GM12892 (cell line): ENCODE results near the gene SLC17A2.
"Not testable (repeated sequence)": the region's sequence is repeated elsewhere in the genome, so short reads cannot be mapped to it uniquely, and the experiment has no call there.

Experiments used
- DNase-seq: peaks from one replicate; pipeline ENCODE4 v3.0.0; 2011; ENCODE audit not compliant: insufficient read length
- FAIRE-seq: peaks from 2 replicates; lab custom pipeline; 2011; peaks lifted over from hg19 to GRCh38; lab: Jason Lieb, UNC
- POLR2A ChIP-seq: IDR thresholded peaks from 2 replicates; pipeline ENCODE4 v1.6.1; 2011; ENCODE audit warnings: low read depth, low read length, control low read depth
- POLR2AphosphoS5 ChIP-seq: IDR thresholded peaks from 2 replicates; pipeline ENCODE4 v1.6.1; 2011; ENCODE audit warnings: low read depth, low read length, control low read depth
- TAF1 ChIP-seq: IDR thresholded peaks from 2 replicates; pipeline ENCODE4 v1.6.1; 2011; ENCODE audit warnings: low read depth, mild to moderate bottlenecking, control low read depth, low read length, borderline replicate concordance

SLC17A2 gene

DNA sequence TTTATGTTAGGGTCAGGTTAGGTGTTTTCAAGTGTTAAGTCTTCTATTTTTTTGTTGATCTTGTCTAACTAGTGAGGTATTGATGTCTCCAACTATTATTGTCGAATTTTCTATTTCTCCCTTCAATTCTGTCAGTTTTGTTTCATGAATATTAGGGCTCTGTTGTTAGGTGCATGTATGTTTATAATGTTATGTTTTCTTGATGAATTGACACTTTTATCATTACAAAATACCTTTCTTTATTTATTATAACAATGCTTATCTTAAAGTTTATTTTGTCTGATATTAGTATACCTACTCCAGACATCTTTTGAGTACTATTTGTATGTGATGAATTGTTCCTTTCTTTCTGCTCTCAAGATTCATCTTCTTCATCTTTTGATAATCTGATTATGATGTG is 19.2 kb upstream of the SLC17A2 start:
- TF ChIP-seq POLR2AphosphoS5 (no peak), TAF1 (no peak), POLR2A (no peak)
- DNase-seq: no peak
- FAIRE-seq: no peak

DNA sequence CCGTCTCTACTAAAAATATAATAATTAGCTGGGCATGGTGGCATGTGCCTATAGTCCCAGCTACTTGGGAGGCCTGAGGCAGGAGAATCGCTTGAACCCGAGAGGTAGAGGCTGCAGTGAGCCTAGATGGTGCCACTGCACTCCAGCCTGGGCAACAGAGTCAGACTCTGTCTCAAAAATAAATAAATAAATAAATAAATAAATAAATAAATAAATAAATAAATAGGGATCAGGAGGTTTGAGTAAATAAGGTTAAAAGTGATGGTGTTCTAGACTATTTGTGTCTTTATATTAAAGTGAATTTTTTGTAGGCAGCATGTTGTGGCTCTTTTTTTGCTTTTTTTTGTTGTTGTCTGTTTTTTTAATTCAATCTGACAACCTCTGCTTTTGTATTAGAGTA is 17.0 kb upstream of the SLC17A2 start:
- not testable (repeated sequence) for DNase-seq, FAIRE-seq

- FAIRE-seq: no peak
- no peak for DNase-seq
- TF ChIP-seq TAF1: no peak
- no peak for TF ChIP-seq POLR2AphosphoS5
- TF ChIP-seq POLR2A: no peak
Measured at GRCh38 chr6:25946631-25947030, 16.1 kb upstream of the SLC17A2 start.

GRCh38 chr6:25945738-25946137 is 15.2 kb upstream of the SLC17A2 start:
- not testable (repeated sequence) for FAIRE-seq, DNase-seq

DNA sequence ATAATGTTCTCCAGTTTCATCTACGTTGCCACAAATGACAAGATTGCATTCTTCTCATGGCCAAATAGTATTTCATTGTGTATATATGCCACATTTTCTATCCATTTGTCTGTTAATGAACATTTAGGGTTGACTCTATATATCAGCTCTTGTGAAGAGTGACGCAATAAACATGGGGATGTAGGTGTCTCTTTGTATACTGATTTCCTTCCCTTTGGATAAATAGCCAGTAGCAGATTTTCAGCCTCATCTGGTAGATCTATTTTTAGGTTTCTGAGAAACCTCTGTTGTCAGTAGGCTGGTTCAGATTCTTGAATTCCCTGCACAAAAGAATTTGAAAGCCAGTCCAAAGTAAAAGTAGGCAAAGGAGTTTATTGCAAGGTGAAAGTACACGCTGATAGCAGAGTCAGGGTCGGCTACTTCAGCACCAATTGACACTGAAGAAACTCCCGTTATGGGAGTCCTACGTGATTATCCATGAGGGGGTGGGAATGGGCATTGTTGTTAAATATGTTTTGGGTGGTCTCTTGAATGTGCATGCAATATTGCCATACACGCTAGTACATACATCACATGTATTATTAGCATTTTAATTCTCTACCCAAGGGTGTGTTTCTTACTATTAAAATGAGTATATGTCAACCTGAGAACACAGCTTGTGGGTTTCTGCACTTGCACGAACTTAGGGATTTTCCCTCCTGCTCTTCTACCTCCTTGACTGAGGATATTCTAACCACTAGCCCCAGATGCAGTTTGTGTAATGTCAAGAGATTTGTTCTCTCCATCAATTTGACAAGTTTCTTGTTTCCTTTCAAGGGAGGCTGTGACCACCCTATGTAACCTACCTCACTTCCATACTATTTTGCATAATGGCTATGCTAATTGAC is 14.4 kb upstream of the SLC17A2 start:
- no peak for DNase-seq
- FAIRE-seq: peak; percentile 86

DNA sequence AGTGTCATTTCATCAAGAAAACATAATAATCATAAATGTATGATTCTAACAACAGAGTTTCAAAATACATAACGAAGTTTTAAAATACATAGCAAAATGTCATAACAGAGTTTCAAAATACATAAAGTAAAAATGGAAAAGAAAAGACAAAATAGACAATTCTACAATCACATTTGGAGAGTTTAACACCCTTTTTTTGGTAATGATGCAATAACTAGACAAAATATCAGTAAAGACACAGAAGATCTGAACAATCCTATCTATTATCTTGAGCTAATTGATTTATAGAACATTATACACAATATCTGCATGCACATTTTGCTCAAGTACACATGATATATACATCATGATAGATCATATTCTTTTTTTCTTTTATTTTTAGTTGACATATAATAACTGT is 13.4 kb upstream of the SLC17A2 start:
- FAIRE-seq: no peak
- DNase-seq: no peak
- no peak for TF ChIP-seq TAF1
- TF ChIP-seq POLR2A: no peak
- TF ChIP-seq POLR2AphosphoS5: no peak

More for the DNA sequence above, 14.4 kb upstream of the SLC17A2 start:
- TF ChIP-seq POLR2A: no peak
- no peak for TF ChIP-seq POLR2AphosphoS5
- TF ChIP-seq TAF1: no peak

DNA sequence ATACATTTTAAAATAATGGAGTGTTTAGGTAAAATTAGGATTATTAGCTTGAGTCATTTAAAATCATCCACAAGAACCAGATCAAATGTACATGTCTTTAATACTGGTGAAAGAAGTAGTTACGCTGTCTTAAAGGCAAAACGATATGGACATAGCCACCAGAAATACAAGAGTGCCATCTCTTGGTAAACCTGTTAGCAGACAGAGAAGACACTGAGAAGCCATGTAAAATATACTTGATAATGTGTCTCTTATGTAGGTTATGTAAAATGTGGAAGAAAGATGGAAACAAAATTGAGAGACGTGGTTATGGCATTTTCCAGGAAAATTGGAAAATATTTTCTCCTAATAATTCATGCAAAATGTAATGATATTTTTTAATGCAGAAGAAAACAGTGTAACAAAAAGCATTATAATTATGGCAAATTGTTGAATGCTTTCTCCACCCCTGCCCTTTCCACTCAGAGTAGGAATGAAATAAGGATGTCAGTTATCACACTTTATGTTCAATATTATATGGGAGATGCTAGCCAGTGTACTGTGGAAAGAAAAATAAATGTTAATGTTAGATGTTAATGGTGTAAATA is 12.2 kb upstream of the SLC17A2 start:
- DNase-seq (no peak), FAIRE-seq (peak; percentile 83)
- TF ChIP-seq POLR2AphosphoS5 (no peak), TAF1 (no peak), POLR2A (no peak)

- FAIRE-seq (no peak), DNase-seq (no peak)
Measured at GRCh38 chr6:25939593-25939992, 9.1 kb upstream of the SLC17A2 start.

GRCh38 chr6:25935953-25936352 is 5.5 kb upstream of the SLC17A2 start:
- DNase-seq (no peak), FAIRE-seq (no peak)
- TF ChIP-seq TAF1: no peak
- TF ChIP-seq POLR2A: no peak
- no peak for TF ChIP-seq POLR2AphosphoS5

More at GRCh38 chr6:25939593-25939992, 9.1 kb upstream of the SLC17A2 start:
- TF ChIP-seq TAF1: no peak
- no peak for TF ChIP-seq POLR2A
- no peak for TF ChIP-seq POLR2AphosphoS5

GRCh38 chr6:25934735-25935313 is 4.3 kb upstream of the SLC17A2 start:
- FAIRE-seq: no peak
- TF ChIP-seq POLR2AphosphoS5 (no peak), POLR2A (no peak), TAF1 (no peak)

DNA sequence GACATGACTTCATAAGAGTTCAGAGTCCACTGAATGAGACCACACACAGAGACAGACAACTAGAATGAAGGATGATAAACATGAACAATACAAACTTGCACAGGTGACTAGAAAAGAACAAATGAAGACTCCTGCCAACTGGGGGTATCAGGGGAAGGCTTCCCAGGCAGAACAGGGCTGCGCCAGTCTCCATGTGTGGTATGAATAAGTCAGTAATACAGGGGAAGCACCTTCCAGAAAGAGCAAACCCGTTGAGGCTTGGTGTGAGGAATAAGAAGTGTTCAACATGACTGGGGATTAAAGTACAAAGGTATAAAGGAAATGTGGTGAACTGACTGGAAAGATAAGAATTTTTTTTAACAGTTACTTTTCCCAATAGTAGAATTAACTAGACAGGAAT is 3.7 kb upstream of the SLC17A2 start:
- no peak for FAIRE-seq
- no peak for TF ChIP-seq POLR2AphosphoS5
- no peak for TF ChIP-seq POLR2A
- TF ChIP-seq TAF1: no peak
- DNase-seq: no peak

More at GRCh38 chr6:25934735-25935313, 4.3 kb upstream of the SLC17A2 start:
- no peak for DNase-seq

DNA sequence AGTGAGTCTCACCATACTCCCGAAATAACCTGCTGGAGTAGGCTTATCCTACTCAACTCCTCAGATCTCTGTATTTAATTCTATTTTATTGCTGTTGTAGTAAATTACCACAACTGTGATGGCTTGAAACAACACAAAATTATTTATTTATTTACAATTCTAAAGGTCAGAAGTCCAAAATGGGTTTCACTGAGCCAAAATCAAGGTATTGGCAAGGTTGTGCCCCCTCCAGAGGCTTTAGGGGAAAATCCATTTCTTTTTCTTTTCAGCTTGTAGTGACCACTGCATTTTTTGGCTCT is 869 bp upstream of the SLC17A2 start:
- TF ChIP-seq TAF1: no peak
- TF ChIP-seq POLR2A: no peak
- no peak for TF ChIP-seq POLR2AphosphoS5
- FAIRE-seq: no peak
- no peak for DNase-seq

GRCh38 chr6:25929785-25930184 is 706 bp downstream of the SLC17A2 start:
- DNase-seq, FAIRE-seq: not testable (repeated sequence)
